Activated gamma-delta T cell (primary cell): ENCODE results near the gene EMC6.
"Not testable (repeated sequence)": the region's sequence is repeated elsewhere in the genome, so short reads cannot be mapped to it uniquely, and the experiment has no call there.

ENCODE experiments used
- DNase-seq: peaks from one replicate; lab custom pipeline; 2025; lab: John Stamatoyannopoulos, UW

Gene EMC6

DNA sequence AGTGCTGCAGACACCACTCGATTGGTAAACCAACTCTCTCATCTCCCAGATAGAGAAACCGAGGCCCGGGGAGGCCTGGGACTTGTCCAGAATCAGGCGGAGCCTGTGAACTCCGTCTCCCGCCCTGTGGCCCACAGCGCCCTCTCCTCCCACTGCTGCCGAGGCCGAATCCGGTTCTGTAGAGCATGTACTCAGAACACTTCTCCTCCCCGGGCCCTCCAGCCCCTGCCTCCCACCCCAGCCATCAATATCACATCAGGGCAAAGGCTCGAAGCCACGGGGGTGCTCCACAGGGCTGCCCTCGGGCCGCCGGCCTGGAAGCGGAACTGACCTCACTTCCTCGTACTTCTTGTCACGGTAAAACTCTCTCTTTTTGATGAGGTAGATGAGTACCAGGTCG is 13.0 kb downstream of the EMC6 start:
- DNase-seq = no peak

DNA sequence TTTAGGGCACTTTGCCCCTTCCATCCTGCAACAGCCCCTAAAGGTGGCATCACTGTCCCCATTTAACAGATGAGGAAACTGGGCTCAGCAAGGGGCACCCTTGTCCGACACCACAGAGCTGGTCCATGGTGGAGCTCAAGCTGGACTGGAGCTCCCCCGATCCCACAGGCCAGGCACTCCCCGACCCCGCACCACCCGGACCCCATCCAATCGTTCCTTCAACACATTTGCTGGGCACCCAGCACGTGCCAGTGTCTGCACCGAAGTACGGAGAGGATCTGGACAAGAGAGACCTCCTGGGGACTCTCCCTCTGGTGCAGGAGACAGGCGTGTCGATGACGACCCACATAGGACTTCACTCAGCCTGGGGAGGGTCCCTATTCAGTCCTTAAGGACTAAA is 13.4 kb downstream of the EMC6 start:
- DNase-seq = no peak

DNA sequence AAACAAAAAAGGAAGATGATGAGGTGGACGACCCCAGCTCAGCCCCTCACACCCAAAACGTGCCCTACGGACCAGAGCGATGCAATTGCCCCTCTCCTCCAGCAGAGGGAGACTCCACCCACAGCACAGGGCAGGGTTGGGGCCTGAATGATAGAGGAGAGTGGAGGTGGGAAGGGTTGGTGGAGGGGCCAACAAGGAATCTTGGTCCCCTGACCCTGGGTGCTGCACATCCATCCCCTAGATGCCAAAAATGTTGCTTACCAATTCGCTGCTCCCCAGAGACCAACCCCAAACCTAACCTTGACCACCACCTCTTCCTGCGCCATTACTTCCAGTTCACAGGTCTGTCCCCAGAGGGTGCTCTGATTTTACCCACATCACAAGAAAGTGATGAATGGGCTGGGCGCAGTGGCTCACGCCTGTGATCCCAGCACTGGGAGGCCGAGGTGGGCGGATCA is 14.5 kb downstream of the EMC6 start:
- DNase-seq = no peak

DNA sequence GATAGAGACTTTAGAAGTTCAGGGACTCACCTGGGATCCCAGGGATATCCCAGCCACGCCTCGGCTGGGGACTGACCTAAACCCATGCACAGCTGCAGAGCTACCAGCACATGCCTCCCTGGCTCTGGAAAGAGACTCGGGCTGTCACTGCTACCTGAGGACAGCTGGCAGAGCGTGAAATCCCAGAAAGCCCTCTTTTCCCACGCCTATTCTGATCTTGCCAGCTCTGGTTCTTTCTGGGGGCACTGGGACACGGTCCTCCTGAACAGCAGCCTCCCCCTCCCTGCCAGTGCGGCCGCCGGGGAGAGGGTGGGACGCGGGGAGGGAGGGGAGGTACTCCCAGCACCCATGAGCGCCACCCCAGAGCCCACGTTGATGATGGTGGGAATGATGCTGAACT is 16.6 kb downstream of the EMC6 start:
- DNase-seq = no peak

DNA sequence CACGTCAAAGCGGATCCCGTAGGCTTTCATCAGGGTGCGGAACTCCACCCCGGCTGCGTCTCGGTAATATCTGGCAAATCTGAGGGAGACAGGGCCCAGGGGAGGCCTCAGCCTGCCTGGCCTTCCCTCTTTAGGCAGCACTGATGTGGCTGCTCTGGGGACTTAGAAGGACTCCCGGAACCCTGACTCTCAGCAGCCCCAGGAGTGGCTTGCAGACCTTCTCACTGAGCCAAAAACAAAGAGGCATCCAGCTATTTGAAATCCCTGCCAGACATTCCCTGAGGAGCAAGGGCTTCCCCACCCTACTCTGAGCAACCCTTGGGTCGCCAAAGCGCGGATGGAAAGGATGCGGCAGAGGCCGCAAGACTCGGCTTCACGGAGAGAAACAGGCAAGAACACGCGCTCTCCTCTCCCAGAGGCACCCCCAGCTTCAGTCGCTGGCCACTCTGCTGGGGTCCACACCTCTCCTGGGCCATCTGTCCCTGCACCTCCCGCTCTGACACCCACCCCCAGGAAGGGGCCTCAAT is 19.5 kb downstream of the EMC6 start:
- no peak for DNase-seq

DNA sequence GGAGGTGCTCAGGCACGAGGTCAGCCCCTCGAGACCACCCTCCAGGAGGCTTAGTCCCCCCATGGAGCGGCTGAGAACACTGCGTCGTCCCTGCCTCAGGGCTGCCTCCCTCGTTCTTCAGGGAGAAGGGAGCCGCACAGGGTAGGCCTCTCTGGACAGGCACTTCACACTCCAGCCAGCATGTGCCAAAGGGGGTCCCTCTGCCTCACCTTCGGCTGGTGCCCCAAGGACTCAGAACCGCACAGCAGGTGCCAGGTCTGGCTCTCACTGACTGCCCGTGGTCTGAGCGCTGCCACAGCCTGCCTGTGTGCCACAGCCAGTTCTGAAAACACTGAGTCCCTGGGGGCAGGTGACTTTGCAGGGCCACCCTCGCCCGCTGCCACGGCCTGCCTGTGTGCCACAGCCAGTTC is 20.2 kb downstream of the EMC6 start:
- DNase-seq = no peak

DNA sequence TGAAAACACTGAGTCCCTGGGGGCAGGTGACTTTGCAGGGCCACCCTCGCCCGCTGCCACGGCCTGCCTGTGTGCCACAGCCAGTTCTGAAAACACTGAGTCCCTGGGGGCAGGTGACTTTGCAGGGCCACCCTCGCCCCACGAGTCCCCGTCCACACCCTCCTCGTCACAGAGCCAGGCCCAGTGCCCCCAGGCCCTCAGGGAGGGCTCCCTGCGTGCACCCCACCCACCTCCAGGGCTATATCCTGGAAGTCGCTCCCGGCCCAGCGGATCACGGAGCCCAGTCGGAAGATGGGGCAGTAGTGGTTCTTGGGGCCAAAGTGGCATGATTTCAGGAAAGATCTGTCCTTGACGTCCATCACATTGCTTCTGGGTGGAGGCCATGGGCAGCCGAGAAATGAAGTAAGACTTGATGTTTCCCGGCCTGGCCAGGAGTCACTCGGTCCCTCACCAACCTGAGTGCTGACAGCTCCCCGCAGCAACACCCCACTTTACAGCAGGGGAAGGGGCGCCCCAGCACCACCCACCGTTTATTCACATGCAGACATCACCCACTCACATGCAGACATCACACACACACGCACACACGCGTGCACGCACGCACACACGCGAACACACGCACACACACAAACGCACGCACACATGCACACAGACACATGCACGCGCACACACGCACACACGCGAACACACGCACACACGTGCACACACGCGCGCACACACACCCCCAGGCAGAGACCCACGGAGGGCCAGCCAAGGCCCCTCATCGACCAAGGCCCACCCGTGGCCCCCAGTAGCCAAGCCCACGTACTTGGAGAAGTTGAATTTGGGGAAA is 20.9 kb downstream of the EMC6 start:
- DNase-seq = no peak

DNA sequence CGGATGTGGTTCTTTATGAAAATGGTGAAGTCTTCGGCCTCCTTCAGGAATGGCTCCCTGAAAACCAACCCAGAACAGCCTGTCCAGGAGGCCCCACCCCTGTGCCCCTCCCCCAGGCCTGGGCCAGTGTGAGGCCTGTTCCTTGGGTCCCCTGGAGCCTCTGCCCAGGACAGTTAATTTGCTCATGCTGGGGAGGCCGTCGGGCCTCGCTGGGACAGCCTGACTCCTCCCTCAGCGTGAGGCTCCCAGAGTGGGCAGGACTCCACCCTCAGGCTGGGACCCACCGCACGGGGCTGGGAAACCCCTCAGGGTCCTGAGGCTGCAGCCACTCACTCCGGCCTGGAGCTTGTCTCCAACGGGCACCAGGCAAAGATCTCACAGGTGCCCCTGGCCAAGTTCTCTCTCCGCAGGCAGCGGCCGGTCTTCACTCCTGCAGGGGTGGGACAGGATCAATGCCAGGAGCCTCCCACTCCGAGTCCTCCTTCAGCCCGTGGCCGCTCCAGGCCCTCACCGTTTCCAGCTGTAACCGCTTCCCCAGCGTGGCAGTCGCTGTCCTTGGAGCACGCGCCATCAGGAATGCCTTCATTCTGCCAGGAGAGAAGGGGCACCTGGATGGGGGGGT is 21.6 kb downstream of the EMC6 start:
- DNase-seq = no peak

DNA sequence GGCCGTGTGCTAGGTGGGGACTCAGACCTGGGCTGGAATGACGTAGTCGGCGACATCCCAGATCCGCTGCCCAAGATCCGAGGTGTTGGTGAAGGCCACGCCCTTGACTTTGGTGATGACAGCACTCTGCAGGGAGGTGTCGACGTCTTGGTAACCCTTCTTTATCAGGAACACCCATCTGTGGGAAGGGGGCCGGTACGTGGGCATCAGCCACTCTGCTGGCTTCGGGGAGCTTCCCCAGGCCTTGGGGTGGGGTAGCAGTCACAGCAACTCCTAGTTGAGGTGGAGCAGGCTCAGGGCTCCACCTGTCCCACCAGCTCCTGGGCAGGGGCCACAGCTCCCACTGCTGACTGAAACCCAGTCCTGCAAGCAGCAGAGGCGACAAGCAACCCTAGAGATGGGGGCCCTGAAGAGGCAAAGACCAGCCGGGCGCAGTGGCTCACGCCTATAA is 23.0 kb downstream of the EMC6 start:
- no peak for DNase-seq

DNA sequence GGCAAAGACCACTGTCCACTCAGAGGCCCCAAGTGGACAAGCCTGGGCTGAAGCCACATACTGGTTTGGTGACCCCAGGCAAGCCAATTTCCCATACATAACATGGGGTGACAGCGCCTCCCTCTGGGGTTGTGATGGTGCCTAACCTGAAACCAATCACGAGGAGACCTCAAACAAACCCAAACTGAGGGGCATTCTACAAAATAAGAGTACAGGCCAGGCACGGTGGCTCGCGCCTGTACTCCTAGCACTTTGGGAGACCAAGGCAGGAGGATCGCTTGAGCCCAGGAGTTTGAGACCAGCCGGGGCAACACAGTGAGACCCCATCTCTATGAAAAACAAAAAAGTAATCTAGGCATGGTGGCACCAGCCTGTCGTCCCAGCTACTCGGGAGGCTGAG is 23.7 kb downstream of the EMC6 start:
- DNase-seq = no peak

DNA sequence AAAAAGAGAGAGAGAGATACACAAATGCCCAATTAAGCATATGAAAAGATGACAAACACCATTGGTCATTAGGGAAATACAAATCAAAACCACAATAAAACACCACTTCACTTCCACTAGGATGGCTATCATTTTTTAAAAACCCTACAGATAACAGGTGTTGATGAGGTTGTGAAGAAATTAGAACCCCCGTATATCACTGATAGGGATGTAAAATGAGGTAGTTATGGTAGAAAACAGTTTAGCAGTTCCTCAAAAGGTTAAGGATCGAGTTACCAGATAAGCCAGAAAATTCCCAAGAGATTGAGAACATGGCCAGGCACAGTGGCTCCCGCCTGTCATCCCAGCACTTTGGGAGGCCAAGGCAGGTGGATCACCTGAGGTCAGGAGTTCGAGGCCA is 24.5 kb downstream of the EMC6 start:
- no peak for DNase-seq

DNA sequence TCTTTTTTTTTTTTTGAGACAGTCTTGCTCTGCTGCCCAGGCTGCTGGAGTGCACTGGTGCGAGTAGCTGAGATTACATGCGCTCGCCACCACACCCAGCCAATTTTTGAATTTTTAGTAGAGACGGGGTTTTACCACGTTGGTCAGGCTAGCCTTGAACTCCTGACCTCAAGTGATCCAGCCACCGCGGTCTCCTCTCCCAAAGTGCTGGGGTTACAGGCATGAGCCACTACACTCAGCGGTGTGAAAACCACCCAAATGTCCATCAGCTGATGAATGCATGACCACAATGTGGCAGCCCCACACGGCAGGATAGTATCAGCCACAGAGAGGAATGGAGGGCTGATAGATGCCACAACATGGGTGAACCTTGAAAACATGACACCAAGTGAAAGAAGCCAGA is 25.2 kb downstream of the EMC6 start:
- no peak for DNase-seq

DNA sequence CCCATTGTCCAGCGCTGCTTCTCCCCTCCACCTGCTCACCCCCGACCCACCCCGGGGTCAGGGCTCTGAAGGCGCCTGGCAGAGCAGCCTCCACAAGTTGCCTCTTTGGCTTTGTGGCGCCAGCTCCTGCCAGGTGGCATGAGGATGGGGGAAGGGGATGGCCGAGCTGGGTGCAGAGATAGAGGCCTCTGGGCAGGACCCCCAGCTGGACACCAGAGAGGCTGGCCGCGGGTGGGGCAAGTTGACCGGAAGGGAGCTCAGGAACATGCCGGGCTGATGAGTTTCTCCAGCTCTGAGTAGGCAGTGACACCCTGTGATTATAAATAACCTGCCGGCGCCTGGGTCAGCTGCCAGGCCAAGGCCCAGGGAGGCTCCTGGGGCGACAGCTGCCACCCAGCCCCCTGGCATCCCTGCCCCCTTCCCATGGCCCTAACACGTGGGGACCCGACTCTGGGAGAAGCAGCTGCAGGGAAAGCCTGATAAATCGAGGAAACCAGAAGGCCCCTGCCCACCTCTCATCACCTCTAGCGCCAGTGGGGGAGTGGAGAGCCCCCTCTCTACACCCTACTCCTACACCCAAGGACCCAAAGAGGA is 26.6 kb downstream of the EMC6 start:
- no peak for DNase-seq

DNA sequence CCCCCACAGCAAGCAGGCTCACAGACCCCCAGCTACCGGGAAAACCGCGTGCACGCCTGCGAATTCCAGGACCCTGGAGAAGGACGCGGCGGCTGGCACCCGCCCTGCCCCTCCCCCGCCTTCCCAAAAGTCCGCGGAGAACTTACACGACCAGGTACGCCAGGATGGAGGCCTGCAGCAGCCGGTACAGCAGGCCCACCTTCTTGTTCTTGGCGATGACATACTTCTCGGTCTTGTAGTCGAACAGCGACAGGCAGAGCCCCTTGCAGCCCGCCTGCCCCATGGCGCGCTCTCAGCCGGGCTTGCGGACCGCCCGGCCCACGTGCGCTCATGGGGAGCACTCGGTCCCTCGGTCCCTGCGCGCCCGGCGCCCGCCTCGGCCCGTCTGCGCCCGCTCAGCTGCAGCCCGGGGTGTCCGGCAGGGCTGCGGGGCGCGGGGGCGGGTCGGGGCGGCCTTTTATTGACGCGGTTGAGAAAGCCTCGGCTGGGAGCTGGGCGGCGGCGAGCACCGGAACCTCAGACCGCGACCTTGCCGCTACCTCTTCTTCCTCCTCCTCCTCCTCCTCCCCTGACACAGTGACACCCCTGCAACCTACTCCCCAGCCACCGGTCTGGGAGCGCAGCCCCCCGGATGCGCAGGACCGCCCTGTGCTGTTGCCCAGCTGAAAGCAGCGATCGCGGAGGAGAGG is 27.3 kb downstream of the EMC6 start, which contains the start of gene P2RX5:
Gene P2RX5, minus strand, starts transcription at position 433 of the 689 bp plus-strand sequence. Its CDS starts 150 bp downstream, at position 283.
- peak; percentile 34 for DNase-seq

DNA sequence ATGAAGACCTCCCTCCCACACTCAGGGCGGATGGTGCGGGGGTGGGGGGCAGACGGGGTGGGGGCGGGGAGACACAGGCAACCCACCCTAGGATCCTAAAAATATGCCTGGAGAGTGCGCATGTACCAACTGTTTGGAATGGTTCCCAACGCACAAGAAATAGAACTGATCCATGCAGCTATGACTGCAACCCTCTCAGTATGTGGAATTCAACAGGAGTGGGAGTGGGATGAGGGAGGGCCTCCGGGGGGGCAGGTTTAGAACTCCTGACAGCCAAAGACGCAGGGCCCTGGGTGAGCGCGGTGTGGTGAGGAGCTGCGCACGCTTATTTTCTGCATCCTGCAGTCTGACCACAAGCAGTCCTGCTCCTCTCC is 28.5 kb downstream of the EMC6 start:
- DNase-seq = no peak

DNA sequence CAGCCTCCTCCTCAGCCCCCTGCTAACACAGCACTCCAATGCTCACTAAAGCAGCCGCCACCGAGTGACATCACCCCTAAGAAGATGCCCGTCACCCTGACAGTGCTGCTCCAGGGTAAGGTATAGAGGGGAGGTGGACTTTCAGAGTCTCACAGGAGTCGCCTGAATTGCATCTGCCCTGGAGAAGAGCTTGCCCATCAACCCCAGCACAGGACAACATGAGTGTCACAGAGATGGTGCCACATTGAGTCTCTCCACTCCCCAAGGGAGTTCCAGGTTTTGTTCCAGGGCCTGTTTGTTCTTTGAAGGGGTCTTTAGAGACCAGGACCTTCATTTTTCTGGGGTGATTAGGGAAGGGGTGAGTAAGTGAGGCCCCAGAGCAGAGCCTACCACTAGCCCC is 29.5 kb downstream of the EMC6 start:
- no peak for DNase-seq

DNA sequence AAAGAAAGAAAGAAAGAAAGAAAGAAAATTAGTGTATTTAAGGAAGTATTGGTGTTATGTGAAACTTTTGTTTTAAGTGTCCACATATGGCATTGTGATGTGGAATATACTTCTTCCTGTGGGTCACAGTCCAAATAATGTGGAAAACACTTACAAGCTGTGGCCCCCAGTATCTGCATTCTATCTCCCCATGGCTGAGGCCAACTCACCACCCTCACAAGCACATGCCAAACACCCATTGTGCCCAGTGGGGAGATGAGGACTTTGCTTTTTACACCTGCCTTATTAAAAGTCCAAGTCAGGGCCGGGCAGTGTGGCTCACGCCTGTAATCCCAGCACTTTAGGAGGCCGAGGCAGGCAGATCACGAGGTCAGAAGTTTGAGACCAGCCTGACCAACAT is 31.3 kb downstream of the EMC6 start:
- DNase-seq = no peak

DNA sequence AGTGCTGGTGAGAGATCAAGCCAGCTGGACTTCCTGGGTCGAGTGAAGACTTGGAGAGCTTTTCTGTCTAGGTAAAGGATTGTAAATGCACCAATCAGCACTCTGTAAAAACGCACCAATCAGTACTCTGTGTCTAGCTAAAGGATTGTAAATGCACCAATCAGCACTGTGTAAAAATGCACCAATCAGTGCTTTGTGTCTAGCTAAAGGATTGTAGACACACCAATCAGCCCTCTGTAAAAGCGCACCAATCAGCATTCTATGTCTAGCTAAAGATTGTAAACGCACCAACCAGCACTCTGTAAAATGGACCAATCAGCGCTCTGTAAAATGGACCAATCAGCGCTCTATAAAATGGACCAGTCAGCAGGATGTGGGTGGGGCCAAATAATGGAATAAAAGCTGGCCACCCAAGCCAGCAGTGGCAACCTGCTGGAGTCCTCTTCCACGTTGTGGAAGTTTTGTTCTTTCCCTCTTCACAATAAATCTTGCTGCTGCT is 33.5 kb downstream of the EMC6 start:
- not testable (repeated sequence) for DNase-seq

DNA sequence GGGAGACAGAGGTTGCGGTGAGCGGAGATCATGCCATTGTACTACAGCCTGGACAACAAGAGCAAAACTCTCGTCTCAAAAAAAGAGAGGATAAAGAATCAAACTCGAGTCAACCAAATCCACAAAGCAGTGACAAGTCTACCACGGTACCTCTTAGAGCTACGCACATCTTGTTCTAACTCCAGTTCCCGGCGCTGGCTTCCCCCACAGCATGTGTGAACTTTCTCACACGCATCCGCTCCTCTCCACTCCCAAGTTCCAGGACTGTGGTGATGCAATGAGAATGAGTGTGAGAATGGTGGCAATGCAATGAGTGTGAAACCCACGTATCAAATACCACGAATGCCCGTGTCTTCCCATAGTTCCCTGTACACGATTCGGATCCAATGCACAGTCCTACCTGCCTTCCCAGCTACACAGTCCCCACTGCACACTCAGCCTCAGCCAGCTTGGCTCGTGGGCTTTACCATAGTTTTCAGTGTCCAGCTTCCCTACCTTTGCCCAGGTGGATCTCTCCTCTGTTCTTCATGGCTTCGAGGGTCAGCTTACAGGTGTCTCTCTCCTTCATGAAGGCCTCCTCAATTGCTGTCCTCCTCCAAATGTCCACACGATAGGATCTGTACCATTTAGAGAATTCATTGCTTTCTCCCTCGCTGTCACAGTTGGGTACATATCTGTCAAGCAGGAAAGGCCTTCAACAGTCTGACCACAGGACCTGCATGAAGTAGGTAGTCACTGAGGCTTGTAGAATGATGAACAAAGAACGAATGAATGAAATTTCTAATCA is 36.5 kb downstream of the EMC6 start:
- DNase-seq = no peak

DNA sequence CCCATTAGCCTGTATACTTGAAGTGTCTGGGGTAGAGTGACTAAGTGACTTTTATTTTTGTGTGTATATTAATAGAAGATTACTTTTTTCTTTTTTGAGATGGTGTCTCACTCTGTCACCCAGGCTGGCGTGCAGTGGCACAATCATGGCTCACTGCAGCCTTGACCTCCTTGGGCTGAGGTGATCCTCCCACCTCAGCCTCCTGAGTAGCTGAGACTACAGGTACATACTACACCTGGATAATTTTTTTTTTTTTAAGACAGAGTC is 37.0 kb downstream of the EMC6 start:
- not testable (repeated sequence) for DNase-seq

DNA sequence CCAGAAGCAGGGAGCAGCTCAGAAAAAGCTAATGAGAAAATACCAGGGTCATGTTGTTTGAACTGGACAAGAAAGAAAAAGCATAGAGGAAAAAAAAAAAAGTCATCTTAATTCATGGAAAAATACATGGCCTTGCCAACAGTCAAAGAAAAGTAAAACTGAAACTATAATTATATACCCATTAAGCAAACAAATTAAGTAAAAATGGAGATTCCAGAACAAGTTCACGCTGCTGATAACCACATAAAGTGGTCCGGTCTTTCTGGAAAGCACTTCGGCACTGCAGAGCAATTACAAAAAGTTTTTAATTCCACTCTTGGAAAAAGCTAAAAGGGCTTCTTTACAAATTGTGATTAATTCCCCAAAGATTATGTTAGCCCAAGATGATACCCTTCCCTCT is 39.8 kb downstream of the EMC6 start:
- DNase-seq = no peak
